Left colon (tissue), 2 donors: ENCODE data around the gene SMIM1. TPM values are rescaled to one million over a fixed set of nuclear protein-coding genes. Genes with fewer than 3 reads are reported as not detected.

Experiments used
- total RNA-seq, 2 donors: library from RNA; stranded (reverse); fragmentation: NEBNext Ultra II Directional; extraction: Animal tissue kit (Norgen Biotek cat#: 25700); gene quantifications; one replicate each; pipeline ENCODE4 v1.2.1, GENCODE V29; 2021
- donor health status: DM: no; HTN: no; CAD: no.
- donor health status: DM: yes; HTN: yes; CAD: no.

The SMIM1 gene
- total RNA-seq, 2 donors from 2014 or later = 1.8 to 4.6 TPM

Other genes starting within 250 kb of the SMIM1 start
- 1 to 10 TPM; 6.3 to 8.2 TPM for gene MEGF6, start 161.2 kb upstream of the SMIM1 start, total RNA-seq
- 10 to 100 TPM; 88.5 to 93.9 TPM for gene TPRG1L, start 147.7 kb upstream of the SMIM1 start, total RNA-seq
- gene WRAP73, start 122.6 kb upstream of the SMIM1 start, total RNA-seq = 10 to 100 TPM; 20.1 to 23.6 TPM
- gene TP73, start 120.2 kb upstream of the SMIM1 start, total RNA-seq = under 1 TPM; 0.11 to 0.70 TPM
- not detected for gene CCDC27, start 20.3 kb upstream of the SMIM1 start, total RNA-seq
- gene LRRC47, start 23.7 kb downstream of the SMIM1 start, total RNA-seq = 10 to 100 TPM; 35.1 to 41.5 TPM
- 10 to 100 TPM; 43.5 to 45.6 TPM for gene CEP104, start 84.5 kb downstream of the SMIM1 start, total RNA-seq
- gene DFFB, start 84.7 kb downstream of the SMIM1 start, total RNA-seq = 1 to 10 TPM; 6.2 to 9.6 TPM
- gene C1orf174, start 127.5 kb downstream of the SMIM1 start, total RNA-seq = 10 to 100 TPM; 17.1 to 22.3 TPM